ENCODE results near the gene HK1.
A peak's percentile ranks its signal among the peaks of the same experiment; 100 is the strongest.

The HK1 gene

GRCh38 chr10:69348816-69349541, 70.7 kb downstream of the HK1 start:
- DNase-seq (ENCODE audit: low spot score): no peak

GRCh38 chr10:69349542-69349888, 71.2 kb downstream of the HK1 start:
- DNase-seq (ENCODE audit: low spot score): no peak

- no peak for DNase-seq (ENCODE audit: low spot score)
Measured at GRCh38 chr10:69351589-69351988, 73.3 kb downstream of the HK1 start.

GRCh38 chr10:69352569-69353264, 74.4 kb downstream of the HK1 start:
- no peak for DNase-seq (ENCODE audit: low spot score)

- no peak for DNase-seq (ENCODE audit: low spot score)
Measured at GRCh38 chr10:69353977-69354635, 75.8 kb downstream of the HK1 start.

GRCh38 chr10:69356187-69356586, 77.9 kb downstream of the HK1 start:
- no peak for DNase-seq (ENCODE audit: low spot score)

- DNase-seq (ENCODE audit: low spot score): no peak
Measured at GRCh38 chr10:69358148-69358795, 80.0 kb downstream of the HK1 start.

GRCh38 chr10:69359148-69359547, 80.9 kb downstream of the HK1 start:
- DNase-seq (ENCODE audit: low spot score): no peak

- peak; percentile 56 for DNase-seq (ENCODE audit: low spot score)
Measured at GRCh38 chr10:69359594-69359993, 81.3 kb downstream of the HK1 start.

GRCh38 chr10:69360485-69361302, 82.4 kb downstream of the HK1 start:
- no peak for DNase-seq (ENCODE audit: low spot score)

- no peak for DNase-seq (ENCODE audit: low spot score)
Measured at GRCh38 chr10:69361303-69361614, 83.0 kb downstream of the HK1 start.

GRCh38 chr10:69362471-69362954, 84.2 kb downstream of the HK1 start:
- peak; percentile 18 for DNase-seq (ENCODE audit: low spot score)

- no peak for DNase-seq (ENCODE audit: low spot score)
Measured at GRCh38 chr10:69363666-69364065, 85.4 kb downstream of the HK1 start.

- DNase-seq (ENCODE audit: low spot score): no peak
Measured at GRCh38 chr10:69364232-69364940, 86.1 kb downstream of the HK1 start.

GRCh38 chr10:69366738-69367137, 88.4 kb downstream of the HK1 start:
- DNase-seq (ENCODE audit: low spot score): no peak

GRCh38 chr10:69367469-69367868, 89.2 kb downstream of the HK1 start:
- no peak for DNase-seq (ENCODE audit: low spot score)

- no peak for DNase-seq (ENCODE audit: low spot score)
Measured at GRCh38 chr10:69372126-69372980, 94.1 kb downstream of the HK1 start.

- no peak for DNase-seq (ENCODE audit: low spot score)
Measured at GRCh38 chr10:69374242-69374641, 95.9 kb downstream of the HK1 start.

GRCh38 chr10:69374931-69375306, 96.6 kb downstream of the HK1 start:
- no peak for DNase-seq (ENCODE audit: low spot score)

Data from CD4-positive, alpha-beta T cell treated with Interleukin-15 for 4 hours (primary cell).